Epithelial cell of esophagus (primary cell): ENCODE results near the gene COQ5.

ENCODE experiments used
- DNase-seq: peaks from one replicate; pipeline ENCODE4 v3.0.0; 2010; ENCODE audit warnings: low read depth
- H3K4me3 ChIP-seq: 2 replicates; pipeline ENCODE4 v1.5.1; 2011; ENCODE audit warnings: mild to moderate bottlenecking, low read length, control low read depth
- TF ChIP-seq, protein P1 (sequence below): IDR thresholded peaks from 2 replicates; pipeline ENCODE4 v1.5.1; 2011; ENCODE audit warnings: low read depth, mild to moderate bottlenecking, low read length, control low read depth, inconsistent platforms; ENCODE audit not compliant: insufficient read depth; ENCODE audit errors: missing control alignments

Gene COQ5

GRCh38 chr12:120472521-120472920 is 56.4 kb downstream of the COQ5 start:
- no peak overlapping the region for H3K4me3 ChIP-seq
- TF ChIP-seq, protein P1, sequence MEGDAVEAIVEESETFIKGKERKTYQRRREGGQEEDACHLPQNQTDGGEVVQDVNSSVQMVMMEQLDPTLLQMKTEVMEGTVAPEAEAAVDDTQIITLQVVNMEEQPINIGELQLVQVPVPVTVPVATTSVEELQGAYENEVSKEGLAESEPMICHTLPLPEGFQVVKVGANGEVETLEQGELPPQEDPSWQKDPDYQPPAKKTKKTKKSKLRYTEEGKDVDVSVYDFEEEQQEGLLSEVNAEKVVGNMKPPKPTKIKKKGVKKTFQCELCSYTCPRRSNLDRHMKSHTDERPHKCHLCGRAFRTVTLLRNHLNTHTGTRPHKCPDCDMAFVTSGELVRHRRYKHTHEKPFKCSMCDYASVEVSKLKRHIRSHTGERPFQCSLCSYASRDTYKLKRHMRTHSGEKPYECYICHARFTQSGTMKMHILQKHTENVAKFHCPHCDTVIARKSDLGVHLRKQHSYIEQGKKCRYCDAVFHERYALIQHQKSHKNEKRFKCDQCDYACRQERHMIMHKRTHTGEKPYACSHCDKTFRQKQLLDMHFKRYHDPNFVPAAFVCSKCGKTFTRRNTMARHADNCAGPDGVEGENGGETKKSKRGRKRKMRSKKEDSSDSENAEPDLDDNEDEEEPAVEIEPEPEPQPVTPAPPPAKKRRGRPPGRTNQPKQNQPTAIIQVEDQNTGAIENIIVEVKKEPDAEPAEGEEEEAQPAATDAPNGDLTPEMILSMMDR = no peak
- DNase-seq = no peak

DNA sequence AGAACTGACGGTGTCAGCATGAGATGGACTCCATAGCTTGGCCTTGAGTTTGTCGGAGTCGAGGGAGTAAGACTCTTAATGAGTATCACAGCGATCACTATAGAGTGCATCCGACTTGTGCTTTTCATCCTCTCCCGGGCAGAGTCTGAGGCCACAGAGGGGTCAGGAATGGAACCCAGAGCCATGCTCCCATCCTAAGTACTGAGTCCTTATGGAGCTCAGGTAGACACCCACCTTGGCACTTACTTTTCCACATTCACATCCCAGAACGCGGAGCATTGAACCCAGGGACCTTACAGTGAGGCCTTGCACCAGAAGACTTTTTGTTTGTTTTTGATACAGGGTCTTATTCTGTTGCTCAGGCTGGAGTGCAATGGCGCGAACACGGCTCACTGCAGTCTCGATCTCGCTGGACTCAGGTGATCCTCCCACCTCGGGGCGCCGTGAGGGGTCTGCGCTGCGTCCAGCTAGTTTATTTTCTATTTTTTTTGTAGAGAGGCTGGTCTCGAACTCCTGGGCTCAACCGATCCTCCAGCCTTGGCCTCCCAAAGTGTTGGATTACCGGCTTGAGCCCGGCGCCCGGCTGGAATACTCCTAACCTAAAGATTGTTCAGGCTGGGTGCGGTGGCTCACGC is 58.7 kb downstream of the COQ5 start:
- peak overlapping the region; percentile 57 for H3K4me3 ChIP-seq
- peak; percentile 38 for DNase-seq
- TF ChIP-seq, protein P1 = no peak

DNA sequence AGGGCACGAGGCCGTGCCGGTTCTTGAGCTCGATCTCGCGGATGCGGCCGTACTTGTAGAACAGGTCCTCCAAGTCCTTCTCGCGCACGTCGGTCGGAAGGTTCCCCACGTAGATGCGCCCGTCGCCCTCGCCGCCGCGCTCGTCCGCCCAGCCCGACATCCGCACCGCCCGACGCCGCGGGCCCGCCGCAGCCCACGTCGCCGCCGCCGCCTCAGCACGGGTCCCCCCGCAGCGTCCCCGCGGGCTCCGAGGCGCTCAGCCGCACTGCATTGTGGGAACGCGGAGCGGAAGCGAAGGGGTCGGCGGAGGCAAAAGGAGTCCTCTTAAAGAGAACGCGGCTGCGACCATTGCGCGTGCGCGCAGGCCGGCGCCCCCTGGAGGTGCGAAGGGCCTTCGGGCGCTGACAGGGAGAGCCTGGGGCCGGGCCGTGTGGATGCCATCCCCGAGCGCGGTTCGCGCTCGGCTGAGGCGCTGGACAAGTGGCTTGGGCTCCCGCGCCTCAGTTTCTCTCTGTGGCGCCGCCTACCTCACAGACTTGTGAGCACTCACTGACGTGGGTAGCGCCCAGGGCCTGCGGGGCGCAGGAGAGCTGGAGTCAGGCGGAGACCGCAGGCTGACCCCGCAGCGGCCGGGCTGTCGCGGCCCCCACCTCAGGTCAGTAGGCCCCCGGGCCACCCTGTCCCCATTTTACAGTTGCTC is 59.4 kb downstream of the COQ5 start, which contains the start of gene SRSF9:
SRSF9 (minus strand) TSS at position 299 of the 700 bp plus-strand sequence; CDS start at position 160, 139 bp downstream.
- peak within 1 kb of the TSS; percentile 57 for H3K4me3 ChIP-seq
- peak; percentile 96 for DNase-seq
- TF ChIP-seq, protein P1 = peak; percentile 68

GRCh38 chr12:120468821-120469449 is 60.0 kb downstream of the COQ5 start:
- H3K4me3 ChIP-seq = peak overlapping the region; percentile 57
- DNase-seq = no peak
- TF ChIP-seq, protein P1 = no peak

- peak; percentile 40 for DNase-seq
- TF ChIP-seq, protein P1 = no peak
- H3K4me3 ChIP-seq = peak overlapping the region; percentile 57
Measured at GRCh38 chr12:120468325-120468820, 60.6 kb downstream of the COQ5 start.

DNA sequence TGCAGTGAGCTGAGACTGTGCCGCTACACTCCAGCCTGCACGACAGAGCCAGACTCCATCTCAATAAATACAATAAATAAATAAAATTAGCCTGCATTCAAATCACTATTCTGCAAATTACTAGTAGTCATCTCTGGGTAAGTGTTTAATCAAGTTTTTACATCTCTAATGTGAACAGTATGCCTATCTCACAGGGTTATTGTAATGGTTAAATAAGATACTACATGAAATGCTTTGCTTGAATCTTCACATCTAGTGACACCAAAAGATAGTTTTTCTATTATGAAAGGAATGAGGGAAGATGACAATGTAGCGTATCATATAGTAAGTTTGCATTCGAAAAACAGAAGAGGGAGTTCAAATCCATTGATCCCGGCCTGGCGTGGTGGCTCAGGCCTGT is 61.5 kb downstream of the COQ5 start:
- DNase-seq = no peak
- H3K4me3 ChIP-seq = no peak overlapping the region

More for the DNA sequence above, 61.5 kb downstream of the COQ5 start:
- TF ChIP-seq, protein P1 = no peak
